OCI-M2 (cell line): ENCODE data around the gene SAMHD1.
"Not testable (repeated sequence)": the region's sequence is repeated elsewhere in the genome, so short reads cannot be mapped to it uniquely, and the experiment has no call there.

Experiments
- DNase-seq: peaks from one replicate; lab custom pipeline; 2025; ENCODE audit not compliant: unreplicated experiment; lab: John Stamatoyannopoulos, UW

The SAMHD1 gene

DNA sequence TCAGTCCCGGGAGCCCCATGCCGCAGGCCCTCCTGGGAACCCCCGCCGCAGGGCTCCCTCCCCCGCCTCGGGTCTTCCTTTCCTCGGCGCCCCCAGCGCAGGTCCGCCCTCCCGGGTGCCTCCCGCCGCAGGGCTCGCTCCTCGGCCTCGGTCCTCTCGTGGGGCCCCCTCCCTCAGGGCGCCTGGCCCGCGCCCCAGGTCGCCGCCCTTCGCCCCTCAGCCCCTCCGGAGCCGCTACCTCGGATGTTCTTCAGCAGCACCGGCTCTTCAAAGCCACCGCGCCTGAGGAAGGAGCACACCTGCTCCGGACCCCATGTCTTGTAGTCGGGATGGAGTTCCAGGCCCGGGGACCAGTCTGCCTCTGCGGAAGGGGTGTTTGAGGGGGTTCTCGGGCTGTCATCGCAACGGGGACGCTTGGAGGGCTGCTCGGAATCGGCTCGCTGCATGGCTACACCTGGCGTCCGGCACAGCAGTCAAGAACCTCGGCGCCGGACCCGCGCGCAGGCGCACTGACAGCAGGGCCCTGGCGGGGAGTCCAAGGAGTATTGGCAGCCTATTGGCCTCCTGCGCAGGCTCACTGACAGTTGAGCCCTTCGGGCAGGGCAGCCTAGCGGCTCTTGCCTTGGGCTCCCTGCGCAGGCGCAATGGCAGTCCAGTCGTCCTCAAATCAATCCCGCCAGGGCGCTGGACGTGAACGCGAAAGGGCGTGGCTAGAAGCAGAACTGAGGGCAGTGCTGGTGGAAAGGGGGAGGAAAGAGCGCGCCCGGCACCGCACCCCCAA is at the start of gene SAMHD1:
SAMHD1 (minus strand) TSS at position 511 of the 781 bp plus-strand sequence; CDS start at position 446, 65 bp downstream.
- peak; percentile 90 for DNase-seq

DNA sequence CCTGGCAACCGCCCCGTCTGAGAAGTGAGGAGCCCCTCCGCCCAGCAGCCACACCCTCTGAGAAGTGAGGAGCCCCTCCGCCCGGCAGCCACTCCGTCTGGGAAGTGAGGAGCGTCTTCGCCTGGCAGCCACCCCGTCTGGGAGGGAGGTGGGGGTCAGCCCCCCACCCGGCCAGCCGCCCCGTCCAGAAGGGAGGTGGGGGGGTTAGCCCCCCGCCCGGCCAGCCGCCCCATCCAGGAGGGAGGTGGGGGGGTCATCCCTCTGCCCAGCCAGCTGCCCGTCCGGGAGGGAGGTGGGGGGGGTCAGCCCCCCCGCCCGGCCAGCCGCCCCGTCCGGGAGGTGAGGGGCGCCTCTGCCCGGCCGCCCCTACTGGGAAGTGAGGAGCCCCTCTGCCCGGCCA is 48.7 kb upstream of the SAMHD1 start:
- not testable (repeated sequence) for DNase-seq

DNA sequence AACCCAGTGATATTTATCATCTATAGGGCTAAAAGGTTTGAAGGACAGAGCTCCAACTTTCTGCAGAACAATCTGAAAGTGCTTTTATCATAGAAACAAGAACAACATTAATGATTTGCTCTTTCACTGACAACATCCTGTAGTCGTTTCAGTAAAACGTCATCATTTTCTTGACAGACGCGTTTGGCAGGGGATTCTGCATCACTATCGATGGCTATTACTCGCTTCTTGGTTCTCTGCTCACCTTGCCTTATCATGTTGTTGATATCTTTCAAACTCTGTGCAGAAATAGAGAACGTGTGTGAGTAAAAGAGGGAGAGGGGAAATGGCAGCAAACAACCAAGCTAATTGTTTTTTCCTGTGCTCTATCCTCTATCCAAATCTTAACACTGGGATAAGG is 47.1 kb upstream of the SAMHD1 start:
- DNase-seq, result no peak

DNA sequence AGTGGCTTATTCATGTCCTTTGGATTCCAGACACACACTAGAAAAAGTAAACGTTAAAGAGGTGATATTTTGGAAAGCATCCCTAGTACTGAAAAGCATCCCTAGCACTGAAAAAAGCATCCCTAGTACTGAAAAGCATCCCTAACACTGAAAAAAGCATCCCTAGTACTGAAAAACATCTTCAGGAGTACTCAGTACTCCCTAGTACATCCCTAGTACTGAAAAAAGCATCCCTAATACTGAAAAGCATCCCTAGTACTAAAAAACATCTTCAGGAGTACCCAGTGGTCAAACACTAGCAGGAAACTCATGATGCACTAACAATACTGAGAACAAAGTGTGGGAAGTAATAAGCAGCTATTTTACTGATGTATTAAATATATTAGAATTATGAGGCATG is 45.6 kb upstream of the SAMHD1 start:
- no peak for DNase-seq

DNA sequence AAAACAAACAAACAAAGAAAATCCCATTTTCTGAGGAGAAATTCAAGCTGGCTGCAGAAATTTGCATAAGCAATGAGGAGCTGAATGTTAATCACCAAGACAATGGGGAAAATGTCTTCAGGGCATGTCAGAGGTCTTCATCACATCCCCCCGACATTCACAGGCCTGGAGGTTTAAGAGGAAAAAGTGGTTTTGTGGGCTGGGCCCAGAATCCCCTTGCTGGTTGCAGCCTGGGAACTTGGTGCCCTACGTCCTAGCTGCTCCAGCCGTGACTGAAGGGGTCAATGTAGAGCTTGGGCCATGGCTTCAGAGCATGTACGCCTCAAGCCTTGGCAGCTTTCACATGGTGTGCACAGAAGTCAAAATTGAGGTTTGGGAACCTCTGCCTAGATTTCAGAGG is 42.7 kb upstream of the SAMHD1 start:
- not testable (repeated sequence) for DNase-seq

DNA sequence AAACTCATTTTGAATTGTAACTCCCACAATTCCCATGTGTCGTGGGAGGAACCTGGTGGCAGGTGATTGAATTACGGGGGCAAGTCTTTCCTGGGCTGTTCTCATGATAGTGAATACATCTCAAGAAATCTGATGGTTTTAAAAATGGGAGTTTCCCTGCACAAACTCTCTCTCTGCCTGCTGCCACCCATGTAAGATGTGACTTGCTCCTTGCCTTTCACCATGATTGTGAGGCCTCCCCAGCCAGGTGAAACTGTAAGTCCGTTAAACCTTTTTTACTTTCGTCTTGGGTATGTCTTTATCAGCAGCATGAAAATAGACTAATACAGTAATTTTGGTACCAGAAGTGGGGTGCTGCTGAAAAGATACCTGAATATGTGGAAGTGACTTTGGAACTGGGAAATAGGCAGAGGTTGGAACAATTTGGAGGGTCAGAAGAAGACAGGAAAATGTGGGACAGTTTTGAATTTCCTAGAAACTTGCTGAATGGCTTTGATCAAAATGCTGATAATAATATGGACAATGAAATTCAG is 41.4 kb upstream of the SAMHD1 start:
- no peak for DNase-seq

DNA sequence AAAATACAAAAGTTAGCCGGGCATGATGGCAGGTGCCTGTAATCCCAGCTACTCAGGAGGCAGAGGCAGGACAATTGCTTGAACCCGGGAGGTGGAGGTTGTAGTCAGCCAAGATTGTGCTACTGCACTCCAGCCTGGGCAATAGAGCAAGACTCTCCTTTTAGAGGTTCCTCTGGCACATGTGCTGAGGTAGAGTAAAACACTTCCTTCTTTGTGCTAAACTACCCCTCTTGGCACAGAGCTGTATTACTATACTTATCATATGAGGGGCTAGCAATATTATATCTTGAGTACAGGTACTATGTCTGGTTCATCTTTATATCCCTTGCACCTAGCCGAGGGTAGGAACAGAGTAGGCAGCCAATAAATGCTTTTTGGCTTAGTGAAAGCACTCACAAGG is 40.2 kb upstream of the SAMHD1 start:
- DNase-seq, result no peak

DNA sequence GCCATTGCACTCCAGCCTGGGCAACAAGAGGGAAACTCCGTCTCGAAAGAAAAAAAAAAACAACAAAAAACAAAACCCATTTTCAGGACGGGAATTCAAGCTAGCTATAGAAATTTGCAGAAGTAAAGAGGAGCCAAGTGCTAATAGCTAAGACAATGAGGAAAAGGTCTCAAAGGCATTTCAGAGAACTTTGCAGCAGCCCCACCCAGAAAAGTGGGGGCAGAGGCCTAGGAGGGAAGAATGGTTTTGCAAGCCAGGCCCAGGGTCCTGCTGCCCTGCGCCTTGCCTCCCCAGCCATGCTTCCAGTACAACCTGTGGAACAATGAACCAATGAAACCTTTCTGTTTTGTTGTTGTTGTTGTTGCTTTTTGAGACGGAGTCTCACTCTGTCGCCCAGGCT is 38.3 kb upstream of the SAMHD1 start:
- no peak for DNase-seq

DNA sequence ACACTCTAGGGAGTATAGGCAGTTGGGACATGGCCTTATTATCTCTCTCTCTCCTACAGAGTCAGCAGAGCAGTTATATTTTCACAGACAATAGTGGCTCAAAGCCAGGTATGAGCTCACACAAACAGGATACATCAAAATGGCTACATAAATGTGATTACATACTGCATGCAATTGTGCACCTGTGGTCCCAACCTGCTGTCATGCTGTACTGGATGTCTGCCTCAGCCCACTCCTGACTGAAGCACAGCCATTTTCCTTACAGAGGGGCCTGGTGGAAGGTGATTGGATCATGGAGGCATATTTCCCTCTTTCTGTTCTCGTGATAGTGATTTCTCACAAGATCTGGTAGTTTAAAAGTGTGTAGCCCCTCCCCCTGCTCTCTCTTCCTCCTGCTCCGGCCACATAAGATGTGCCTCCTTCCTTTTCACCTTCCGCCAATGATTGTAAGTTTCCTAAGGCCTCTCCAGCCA is 37.0 kb upstream of the SAMHD1 start:
- no peak for DNase-seq

DNA sequence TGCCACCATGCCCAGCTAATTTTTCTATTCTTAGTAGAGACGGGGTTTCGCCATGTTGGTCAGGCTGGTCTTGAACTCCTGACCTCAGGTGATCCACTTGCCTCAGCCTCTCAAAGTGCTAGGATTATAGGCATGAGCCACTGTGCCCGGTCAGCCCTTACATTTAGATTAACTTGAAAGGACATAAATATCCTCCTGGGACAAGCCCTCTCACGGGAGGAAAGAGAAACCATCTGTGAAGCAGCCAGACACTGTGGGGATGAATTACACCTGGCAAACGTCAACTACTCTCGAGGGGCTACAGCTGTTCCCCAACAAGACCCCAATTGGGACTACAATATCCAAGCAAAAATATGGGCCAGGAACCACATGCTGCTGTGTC is 32.7 kb upstream of the SAMHD1 start:
- DNase-seq, result no peak

DNA sequence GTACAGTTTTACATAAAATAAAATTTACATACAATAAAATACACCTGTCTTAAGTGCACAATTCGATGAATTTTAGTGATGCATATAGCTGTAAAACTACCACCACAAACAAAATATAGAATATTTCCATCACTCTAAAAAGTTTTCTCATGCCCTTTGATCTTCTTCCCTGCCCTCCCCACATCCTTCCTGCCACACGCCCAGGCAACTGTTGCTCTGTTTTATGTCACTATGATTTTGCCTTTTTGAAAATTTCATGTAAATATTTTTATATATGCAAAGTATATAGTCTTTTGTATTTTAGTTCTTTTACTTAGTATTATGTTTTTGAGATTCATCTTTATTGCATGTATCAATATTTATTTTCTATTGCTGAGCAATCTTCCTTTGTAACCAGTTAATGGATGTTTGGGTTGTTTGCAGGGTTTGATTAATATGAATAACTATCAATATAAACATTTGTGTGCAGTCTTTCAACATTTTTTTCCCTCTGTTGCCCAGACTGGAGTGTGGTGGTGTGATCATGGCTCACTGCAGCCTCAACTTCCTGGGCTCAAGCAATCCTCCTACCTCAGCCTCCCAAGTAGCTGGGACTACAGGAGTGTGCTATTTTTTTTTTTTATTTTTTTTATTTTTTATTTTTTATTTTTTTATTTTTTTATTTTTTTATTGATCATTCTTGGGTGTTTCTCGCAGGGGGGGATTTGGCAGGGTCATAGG is 23.8 kb upstream of the SAMHD1 start:
- no peak for DNase-seq

DNA sequence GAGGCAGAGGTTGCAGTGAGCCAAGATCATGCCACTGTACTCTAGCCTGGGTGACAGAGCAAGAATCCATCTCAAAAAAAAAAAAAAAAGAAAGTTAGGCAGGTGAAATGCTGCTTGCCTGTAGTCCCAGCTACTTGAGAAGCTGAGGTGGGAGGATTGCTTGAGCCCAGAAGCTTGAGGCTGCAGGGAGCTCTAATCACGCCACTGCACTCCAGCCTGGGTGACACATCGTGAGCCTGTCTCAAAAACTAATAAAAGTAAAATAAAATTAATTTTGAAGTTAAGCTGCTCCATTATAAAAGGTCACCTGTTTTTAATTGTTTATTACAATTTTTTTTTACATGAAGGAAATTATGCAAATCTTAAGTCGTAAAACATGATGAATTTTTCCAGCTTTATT is 23.2 kb upstream of the SAMHD1 start:
- no peak for DNase-seq

DNA sequence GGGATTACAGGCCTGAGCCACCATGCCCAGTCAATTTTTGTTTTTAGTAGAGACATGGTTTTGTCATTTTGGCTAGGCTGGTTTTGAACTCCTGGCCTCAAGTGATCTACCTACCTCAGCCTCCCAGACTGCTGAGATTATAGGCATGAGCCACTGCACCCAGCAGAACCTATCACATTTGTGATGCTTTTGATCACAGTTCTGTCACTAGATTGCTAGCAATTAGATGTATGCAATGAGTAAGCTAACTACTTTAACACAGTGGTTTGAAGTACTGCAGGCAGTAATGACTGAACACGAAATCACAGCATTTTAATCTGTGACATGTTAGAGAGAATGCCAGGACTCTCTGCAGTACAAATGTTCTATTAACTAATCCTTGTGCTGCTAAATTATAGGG is 19.6 kb upstream of the SAMHD1 start:
- no peak for DNase-seq

DNA sequence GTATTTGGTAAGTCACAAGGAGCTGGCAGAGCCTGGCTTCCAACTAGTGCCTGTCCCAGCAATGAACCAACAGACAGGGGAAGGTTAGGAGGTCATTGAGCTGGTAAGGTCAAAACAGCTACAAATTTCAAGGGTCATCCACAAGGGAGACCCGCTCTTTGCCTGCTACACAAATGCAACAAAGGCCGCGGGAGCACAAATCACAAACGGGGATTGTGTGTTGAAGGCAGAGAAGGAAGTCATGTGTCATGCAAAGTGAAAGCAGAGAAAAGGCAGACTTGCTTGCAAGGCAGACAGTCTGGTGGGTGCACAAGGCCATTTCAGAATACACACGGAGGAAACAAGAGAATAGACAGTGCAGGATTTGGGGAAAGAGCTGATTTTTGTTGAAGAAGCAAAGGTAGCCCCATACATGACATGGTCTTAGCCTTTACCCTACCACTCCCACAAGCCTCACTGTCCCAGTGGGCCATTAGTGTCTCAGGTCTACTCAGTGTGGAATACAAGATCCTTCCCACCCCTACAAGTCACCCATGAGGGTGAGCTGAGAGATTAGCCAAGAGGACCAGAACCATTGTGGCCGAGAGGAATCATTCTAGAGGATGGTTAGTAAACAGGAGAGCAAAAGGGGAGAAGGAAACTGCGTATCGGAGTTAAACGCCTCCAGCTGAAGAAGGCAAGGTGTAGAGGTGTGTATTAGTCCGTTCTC is 18.1 kb upstream of the SAMHD1 start:
- DNase-seq, result no peak

DNA sequence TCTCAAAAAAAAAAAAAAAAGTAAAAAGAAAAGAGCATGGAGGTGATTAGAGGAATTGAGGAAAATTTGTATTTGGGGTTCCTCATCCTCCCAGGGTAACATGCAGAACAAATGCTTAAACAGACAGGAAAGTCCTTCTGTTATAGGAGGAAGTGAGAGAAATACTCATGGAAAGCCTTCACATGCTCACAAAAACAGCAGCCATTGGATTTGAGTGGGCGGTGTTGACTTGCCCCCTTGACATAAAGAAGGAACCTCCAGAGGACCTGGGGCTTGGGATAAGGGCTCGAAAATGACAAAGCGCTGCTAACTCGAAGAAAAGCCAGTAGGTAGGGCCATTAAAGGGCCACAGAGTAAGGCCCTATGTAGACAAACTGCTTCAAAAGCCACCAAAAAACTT is 17.5 kb upstream of the SAMHD1 start:
- DNase-seq, result no peak

DNA sequence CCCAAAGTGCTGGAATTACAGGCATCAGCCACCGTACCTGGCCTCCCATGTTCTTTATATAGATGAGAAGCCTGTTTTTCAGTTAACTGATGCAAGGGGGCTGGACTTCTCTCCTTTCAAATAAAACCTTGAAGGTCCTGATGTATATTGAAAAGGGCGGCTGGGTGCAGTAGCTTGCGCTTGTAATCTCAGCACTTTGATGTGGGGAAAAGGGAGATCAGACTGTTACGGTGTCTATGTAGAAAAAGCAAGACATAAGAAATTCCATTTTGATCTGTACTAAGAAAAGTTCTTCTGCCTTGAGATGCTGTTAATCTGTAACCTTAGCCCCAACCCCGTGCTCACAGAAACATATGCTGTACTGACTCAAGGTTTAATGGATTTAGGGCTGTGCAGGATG is 16.1 kb upstream of the SAMHD1 start:
- no peak for DNase-seq

DNA sequence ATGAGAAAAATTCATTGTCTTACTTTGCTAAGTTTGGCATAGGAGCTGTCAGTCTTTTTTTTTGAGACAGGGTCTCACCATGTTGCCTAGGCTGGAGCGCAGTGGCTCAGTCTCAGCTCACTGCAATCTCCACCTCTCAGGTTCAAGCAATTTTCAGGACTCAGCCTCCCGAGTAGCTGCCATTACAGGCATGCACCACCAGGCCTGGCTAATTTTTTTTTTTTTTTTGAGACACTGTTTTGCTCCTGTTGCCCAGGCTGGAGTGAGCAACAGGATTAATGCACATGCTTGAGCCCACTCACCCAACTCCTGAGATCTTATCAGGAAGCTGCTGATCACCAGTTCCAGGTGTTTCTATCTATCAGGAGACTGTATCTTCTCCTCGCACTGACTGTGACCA is 15.5 kb upstream of the SAMHD1 start:
- DNase-seq, result not testable (repeated sequence)

DNA sequence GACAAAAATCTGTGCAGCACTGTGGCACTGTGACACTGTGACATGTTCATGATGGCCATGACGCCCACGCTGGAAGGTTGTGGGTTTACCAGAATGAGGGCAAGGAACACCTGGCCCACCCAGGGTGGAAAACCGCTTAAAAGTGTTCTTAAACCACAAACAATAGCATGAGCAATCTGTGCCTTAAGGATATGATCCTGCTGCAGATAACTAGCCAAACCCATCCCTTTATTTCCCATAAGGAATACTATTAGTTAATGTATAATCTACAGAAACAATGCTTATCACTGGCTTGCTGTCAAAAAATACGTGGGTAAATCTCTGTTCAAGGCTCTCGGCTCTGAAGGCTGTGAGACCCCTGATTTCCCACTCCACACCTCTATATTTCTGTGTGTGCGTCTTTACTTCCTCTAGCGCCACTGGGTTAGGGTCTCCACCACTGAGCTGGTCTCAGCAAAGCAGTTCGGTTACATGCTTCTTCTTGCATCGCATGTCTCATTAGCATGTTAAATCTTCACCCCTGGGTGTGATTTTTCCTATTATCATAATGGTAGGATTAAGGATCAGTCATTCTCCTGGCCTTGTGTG is 10.9 kb upstream of the SAMHD1 start:
- not testable (repeated sequence) for DNase-seq

DNA sequence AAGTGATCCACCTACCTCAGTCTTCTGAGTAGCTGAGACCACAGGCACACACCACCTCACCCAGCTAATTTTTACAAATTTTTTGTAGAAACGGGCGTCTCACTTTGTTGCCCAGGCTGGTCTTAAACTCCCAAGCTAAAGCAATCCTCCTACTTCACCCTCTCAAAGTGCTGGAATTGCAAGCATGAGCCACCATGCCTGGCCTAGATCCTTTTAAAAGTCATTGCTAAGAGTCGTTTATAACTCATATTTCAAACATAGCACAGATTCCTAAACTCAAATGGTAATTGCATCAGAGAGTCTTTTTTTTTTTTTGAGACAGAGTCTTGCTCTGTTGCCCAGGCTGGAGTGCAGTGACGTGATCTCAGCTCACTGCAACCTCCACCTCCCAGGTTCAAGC is 7.7 kb upstream of the SAMHD1 start:
- DNase-seq, result no peak

DNA sequence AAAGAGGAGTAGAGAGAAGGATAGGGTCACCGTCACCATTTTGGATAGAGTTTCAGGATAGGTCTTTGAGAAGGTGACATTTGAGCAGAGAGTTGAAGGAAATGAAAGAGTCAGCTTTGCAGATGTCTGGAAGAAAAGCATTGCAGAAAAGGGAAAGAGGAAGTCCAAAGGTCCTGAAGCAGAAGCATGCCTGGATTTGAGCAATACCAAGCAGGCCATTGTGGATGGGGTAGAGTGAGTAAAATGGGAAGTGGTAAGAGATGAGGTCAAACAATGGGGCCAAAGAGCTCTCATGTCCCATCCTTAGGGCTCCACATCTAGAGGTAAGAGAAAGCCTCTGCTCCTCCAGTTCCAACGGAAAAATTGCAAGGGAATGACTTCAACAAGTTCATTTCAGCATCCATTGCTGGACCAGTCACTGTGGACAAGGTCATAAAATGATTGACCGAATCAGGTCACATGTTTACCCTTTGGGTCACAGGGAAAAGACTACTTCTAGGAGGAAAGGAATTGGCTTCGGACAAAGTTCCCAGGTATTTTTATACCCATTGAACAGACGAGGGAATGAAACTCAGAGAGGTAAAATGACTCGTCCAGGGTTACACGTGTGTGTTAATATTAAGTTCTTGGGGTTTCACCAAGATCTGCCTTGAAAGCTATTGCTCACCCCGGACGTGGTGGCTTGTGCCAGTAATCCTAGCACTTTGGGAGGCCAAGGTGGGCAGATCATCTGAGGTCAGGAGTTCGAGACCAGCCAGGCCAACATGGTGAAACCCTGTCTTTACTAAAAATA is 6.6 kb upstream of the SAMHD1 start:
- no peak for DNase-seq
